K562 (cell line): ENCODE data around the gene PIK3CA. TPM values are rescaled to one million over a fixed set of nuclear protein-coding genes. Genes with fewer than 3 reads are reported as not detected.

ENCODE experiments used
- ARID1B ChIP-seq: fragments of 450-650 bp; IDR thresholded peaks from 2 replicates; pipeline ENCODE4 v1.6.1; 2016; ENCODE audit warnings: antibody characterized with exemption, mild to moderate bottlenecking, inconsistent platforms
- FOXO4 ChIP-seq: fragments of 450-650 bp; formaldehyde crosslinking; IDR thresholded peaks from 2 replicates; pipeline ENCODE4 v1.4.0; 2020; ENCODE audit warnings: mild to moderate bottlenecking, moderate library complexity
- GATAD2B ChIP-seq: fragments of 450-650 bp; IDR thresholded peaks from 2 replicates; pipeline ENCODE4 v1.6.1; 2017; ENCODE audit warnings: mild to moderate bottlenecking, borderline replicate concordance
- RCOR1 ChIP-seq, 2 experiments: IDR thresholded peaks; 2 replicates each; pipeline ENCODE4 v1.6.1; 2012; ENCODE audit warnings: low read depth in 2 of 2, low read length in 2 of 2, borderline replicate concordance in 1 of 2, improper control_type of control experiment in 1 of 2
- SMARCA4 ChIP-seq: fragments of 450-650 bp; IDR thresholded peaks from 2 replicates; pipeline ENCODE4 v1.6.1; 2016
- SMARCE1 ChIP-seq: fragments of 450-650 bp; IDR thresholded peaks from 2 replicates; pipeline ENCODE4 v1.7.1; 2016; ENCODE audit warnings: mild to moderate bottlenecking
- TBL1XR1 ChIP-seq, 2 experiments: IDR thresholded peaks; 2 replicates each; pipeline ENCODE4 v1.6.1; 2012; ENCODE audit warnings: improper control_type of control experiment in 2 of 2, low read length in 2 of 2, mild to moderate bottlenecking in 1 of 2
- ZNF589 ChIP-seq: fragments of 200-800 bp; sonication (Bioruptor generic); IDR thresholded peaks from 2 replicates; pipeline ENCODE4 v1.6.1; 2016; ENCODE audit warnings: low read depth, missing genetic modification characterization, missing compliant biosample characterization
- polyA plus RNA-seq, 8 experiments: library from polyadenylated mRNA; depleted of rRNA in 4 of 8; stranded (reverse) in 5 of 8; unstranded in 3 of 8; fragments of >200 nt; fragmentation: Nextera tagmentation in 2 of 8; fragmentation: Illumina TruSeq in 1 of 8; extraction: Ambion mirVana in 2 of 8; extraction: Trizol in 1 of 8; gene quantifications; 2 replicates each; pipeline versions ENCODE4 v1.2.1 to v1.2.3, GENCODE V29; 2011 to 2014; ENCODE audit warnings: inconsistent platforms in 1 of 8, missing spikeins in 1 of 8
- total RNA-seq, 7 experiments: library from RNA; depleted of rRNA in 6 of 7; stranded (reverse); fragments of >200 nt in 6 of 7; fragmentation: Illumina TruSeq in 2 of 7; extraction: Trizol in 2 of 7; gene quantifications; 2 replicates each; pipeline versions ENCODE4 v1.2.1 to v1.2.3, GENCODE V29; 2011 to 2021; ENCODE audit warnings: low replicate concordance in 1 of 7
- TF ChIP-seq, protein P1 (sequence below): fragments of 450-650 bp; IDR thresholded peaks from 2 replicates; pipeline ENCODE4 v1.6.1; 2016; ENCODE audit warnings: mild to moderate bottlenecking, moderate library complexity
- TF ChIP-seq, protein P2 (sequence below), 2 experiments: fragments of 450-650 bp; conservative IDR thresholded peaks; 2 replicates each; pipeline ENCODE4 v1.6.1; 2017; ENCODE audit warnings: mild to moderate bottlenecking in 2 of 2, moderate library complexity in 2 of 2
- TF ChIP-seq, protein P3 (sequence below): sonication (generic); IDR thresholded peaks from 2 replicates; pipeline ENCODE4 v1.6.1; 2016

The PIK3CA gene
- total and polyA plus RNA-seq, 9 of the 15 experiments (the other 6 are each of a cell fraction or from before 2014, with no cell fraction given): 3.8 to 19.4 (median 10.8) TPM

DNA sequence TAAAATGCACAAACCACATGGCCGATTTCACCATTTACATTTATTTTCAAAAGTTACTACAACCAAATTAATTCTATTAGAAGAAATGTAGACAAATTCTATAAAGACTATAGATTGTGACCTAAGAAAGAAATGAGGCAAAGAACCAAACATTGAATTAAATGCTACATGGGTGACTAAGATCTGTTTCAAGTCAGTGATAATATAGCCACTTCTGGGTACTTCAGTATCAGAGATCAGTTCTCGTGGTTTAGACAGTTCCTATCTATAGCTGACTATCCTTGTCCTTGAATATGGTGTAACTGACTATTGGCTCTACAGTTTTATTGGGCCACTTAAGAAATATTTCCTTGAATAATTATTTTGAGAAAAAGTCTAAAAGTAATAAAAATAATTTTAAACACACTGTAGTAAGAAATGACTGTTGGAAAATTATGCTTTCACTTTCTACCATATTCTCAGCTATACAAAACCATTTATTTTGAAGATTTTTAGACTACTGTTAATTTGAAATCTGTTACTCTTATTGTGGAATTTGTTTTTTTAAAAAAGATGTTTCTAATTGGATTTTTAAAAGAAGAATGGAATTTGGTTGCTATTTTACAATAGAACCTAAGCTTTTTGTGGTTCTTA, 88.6 kb downstream of the PIK3CA start (continued):
- TF ChIP-seq, protein P1, sequence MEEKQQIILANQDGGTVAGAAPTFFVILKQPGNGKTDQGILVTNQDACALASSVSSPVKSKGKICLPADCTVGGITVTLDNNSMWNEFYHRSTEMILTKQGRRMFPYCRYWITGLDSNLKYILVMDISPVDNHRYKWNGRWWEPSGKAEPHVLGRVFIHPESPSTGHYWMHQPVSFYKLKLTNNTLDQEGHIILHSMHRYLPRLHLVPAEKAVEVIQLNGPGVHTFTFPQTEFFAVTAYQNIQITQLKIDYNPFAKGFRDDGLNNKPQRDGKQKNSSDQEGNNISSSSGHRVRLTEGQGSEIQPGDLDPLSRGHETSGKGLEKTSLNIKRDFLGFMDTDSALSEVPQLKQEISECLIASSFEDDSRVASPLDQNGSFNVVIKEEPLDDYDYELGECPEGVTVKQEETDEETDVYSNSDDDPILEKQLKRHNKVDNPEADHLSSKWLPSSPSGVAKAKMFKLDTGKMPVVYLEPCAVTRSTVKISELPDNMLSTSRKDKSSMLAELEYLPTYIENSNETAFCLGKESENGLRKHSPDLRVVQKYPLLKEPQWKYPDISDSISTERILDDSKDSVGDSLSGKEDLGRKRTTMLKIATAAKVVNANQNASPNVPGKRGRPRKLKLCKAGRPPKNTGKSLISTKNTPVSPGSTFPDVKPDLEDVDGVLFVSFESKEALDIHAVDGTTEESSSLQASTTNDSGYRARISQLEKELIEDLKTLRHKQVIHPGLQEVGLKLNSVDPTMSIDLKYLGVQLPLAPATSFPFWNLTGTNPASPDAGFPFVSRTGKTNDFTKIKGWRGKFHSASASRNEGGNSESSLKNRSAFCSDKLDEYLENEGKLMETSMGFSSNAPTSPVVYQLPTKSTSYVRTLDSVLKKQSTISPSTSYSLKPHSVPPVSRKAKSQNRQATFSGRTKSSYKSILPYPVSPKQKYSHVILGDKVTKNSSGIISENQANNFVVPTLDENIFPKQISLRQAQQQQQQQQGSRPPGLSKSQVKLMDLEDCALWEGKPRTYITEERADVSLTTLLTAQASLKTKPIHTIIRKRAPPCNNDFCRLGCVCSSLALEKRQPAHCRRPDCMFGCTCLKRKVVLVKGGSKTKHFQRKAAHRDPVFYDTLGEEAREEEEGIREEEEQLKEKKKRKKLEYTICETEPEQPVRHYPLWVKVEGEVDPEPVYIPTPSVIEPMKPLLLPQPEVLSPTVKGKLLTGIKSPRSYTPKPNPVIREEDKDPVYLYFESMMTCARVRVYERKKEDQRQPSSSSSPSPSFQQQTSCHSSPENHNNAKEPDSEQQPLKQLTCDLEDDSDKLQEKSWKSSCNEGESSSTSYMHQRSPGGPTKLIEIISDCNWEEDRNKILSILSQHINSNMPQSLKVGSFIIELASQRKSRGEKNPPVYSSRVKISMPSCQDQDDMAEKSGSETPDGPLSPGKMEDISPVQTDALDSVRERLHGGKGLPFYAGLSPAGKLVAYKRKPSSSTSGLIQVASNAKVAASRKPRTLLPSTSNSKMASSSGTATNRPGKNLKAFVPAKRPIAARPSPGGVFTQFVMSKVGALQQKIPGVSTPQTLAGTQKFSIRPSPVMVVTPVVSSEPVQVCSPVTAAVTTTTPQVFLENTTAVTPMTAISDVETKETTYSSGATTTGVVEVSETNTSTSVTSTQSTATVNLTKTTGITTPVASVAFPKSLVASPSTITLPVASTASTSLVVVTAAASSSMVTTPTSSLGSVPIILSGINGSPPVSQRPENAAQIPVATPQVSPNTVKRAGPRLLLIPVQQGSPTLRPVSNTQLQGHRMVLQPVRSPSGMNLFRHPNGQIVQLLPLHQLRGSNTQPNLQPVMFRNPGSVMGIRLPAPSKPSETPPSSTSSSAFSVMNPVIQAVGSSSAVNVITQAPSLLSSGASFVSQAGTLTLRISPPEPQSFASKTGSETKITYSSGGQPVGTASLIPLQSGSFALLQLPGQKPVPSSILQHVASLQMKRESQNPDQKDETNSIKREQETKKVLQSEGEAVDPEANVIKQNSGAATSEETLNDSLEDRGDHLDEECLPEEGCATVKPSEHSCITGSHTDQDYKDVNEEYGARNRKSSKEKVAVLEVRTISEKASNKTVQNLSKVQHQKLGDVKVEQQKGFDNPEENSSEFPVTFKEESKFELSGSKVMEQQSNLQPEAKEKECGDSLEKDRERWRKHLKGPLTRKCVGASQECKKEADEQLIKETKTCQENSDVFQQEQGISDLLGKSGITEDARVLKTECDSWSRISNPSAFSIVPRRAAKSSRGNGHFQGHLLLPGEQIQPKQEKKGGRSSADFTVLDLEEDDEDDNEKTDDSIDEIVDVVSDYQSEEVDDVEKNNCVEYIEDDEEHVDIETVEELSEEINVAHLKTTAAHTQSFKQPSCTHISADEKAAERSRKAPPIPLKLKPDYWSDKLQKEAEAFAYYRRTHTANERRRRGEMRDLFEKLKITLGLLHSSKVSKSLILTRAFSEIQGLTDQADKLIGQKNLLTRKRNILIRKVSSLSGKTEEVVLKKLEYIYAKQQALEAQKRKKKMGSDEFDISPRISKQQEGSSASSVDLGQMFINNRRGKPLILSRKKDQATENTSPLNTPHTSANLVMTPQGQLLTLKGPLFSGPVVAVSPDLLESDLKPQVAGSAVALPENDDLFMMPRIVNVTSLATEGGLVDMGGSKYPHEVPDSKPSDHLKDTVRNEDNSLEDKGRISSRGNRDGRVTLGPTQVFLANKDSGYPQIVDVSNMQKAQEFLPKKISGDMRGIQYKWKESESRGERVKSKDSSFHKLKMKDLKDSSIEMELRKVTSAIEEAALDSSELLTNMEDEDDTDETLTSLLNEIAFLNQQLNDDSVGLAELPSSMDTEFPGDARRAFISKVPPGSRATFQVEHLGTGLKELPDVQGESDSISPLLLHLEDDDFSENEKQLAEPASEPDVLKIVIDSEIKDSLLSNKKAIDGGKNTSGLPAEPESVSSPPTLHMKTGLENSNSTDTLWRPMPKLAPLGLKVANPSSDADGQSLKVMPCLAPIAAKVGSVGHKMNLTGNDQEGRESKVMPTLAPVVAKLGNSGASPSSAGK: peak; percentile 32; the same call in 1 of the 2 replicates
- 0 out of 4 replicates have a peak, but pooled peaks of 1 of the 2 experiments have one; percentile 20 for TF ChIP-seq RCOR1 (IDR thresholded peaks at IDR 0.05; ENCODE audit: borderline replicate concordance in 1 of 2, low read depth in 2 of 2, low read length in 2 of 2)
- TF ChIP-seq GATAD2B: peak; percentile 56; the same call in 1 of the 2 replicates
- TF ChIP-seq, protein P2, sequence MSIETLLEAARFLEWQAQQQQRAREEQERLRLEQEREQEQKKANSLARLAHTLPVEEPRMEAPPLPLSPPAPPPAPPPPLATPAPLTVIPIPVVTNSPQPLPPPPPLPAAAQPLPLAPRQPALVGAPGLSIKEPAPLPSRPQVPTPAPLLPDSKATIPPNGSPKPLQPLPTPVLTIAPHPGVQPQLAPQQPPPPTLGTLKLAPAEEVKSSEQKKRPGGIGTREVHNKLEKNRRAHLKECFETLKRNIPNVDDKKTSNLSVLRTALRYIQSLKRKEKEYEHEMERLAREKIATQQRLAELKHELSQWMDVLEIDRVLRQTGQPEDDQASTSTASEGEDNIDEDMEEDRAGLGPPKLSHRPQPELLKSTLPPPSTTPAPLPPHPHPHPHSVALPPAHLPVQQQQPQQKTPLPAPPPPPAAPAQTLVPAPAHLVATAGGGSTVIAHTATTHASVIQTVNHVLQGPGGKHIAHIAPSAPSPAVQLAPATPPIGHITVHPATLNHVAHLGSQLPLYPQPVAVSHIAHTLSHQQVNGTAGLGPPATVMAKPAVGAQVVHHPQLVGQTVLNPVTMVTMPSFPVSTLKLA (conservative IDR thresholded peaks at IDR 0.05): 0 out of 4 replicates have a peak, but pooled peaks have one; percentile 23 to 25
- TF ChIP-seq SMARCE1: peak; percentile 54; the same call in 1 of the 2 replicates
- TF ChIP-seq, protein P3, sequence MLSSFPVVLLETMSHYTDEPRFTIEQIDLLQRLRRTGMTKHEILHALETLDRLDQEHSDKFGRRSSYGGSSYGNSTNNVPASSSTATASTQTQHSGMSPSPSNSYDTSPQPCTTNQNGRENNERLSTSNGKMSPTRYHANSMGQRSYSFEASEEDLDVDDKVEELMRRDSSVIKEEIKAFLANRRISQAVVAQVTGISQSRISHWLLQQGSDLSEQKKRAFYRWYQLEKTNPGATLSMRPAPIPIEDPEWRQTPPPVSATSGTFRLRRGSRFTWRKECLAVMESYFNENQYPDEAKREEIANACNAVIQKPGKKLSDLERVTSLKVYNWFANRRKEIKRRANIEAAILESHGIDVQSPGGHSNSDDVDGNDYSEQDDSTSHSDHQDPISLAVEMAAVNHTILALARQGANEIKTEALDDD: peak; percentile 58; the same call in 1 of the 2 replicates
- TF ChIP-seq SMARCA4: peak; percentile 66; the same call in 1 of the 2 replicates
- 0 out of 4 replicates have a peak, but pooled peaks of 1 of the 2 experiments have one; percentile 15 for TF ChIP-seq TBL1XR1 (IDR thresholded peaks at IDR 0.05; ENCODE audit: low read length in 2 of 2)
- TF ChIP-seq FOXO4 (CRISPR knock-in tag): no peak
- peak; percentile 55 for TF ChIP-seq ARID1B
- no peak for TF ChIP-seq ZNF589 (CRISPR knock-in tag)
